ENCODE results near the gene TBRG1. TPM values are rescaled to one million over a fixed set of nuclear protein-coding genes. Genes with fewer than 3 reads are reported as not detected.

Gene TBRG1
- total and polyA plus RNA-seq, 2 experiments from 2014 or later: 27.6 to 43.1 TPM

- Histone ChIP-seq H2AFZ (no peak overlapping the region), H4K20me1 (ENCODE audit: insufficient read depth) (no peaks in the 10 kb centered on the region), H3F3A (ENCODE audit: insufficient read depth) (no peaks in the 10 kb centered on the region), H3K27ac (no peak overlapping the region), H3K9me2 (ENCODE audit: insufficient read depth) (no peaks in the 10 kb centered on the region), H3K79me2 (ENCODE audit: insufficient read depth) (no peaks in the 10 kb centered on the region), H3K9ac (no peak overlapping the region), H3K27me3 (replicated peaks; ENCODE audit: insufficient read depth) (no peaks in the 10 kb centered on the region), H3K4me2 (ENCODE audit: unreplicated experiment) (no peak overlapping the region), H3K4me3 (no peak overlapping the region), H3K4me1 (ENCODE audit: insufficient read depth) (no peaks in the 10 kb centered on the region), H3K9me3 (ENCODE audit: low read depth) (no peaks in the 10 kb centered on the region), H3K36me3 (ENCODE audit: low read depth) (no peaks in the 10 kb centered on the region)
- TF ChIP-seq EZH2phosphoT487 (IDR thresholded peaks at IDR 0.05; ENCODE audit: insufficient read depth, low read depth) (no peak), EZH2 (IDR thresholded peaks at IDR 0.05; ENCODE audit: insufficient read depth, poor library complexity, severe bottlenecking) (no peak)
- in situ Hi-C loops (cut with MboI): no loop called here
- WGBS, 2 experiments (ENCODE audit: low coverage in 1 of 2, low lambda C conversion rate in 2 of 2, missing lambda C conversion rate in 2 of 2): 58 to 64% methylated on average over 2 of the region's 2 CpGs
- DNase-seq: no peak
Measured at GRCh38 chr11:124610295-124610694, 12.4 kb upstream of the TBRG1 start.

DNA sequence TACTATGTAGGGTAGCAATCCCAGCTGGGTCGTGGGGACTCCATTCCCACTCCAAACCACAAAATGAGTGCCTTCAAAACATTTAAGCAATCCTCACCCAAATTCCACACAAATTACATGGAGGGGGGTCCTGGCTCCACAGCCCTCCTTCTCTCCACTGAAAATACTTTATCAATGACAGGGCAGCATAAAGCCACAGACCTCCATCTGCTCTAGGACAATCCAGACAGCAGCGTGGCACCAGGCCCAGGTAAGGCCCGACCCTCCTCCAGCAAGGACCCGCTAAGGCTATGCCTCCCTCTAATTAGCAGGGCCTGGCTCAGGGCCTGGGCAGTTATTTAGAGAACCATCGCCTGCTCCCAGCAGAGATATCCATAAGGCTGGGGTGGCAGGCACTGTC lies 11.6 kb upstream of the TBRG1 start, which contains the start of gene PANX3:
TSS of gene PANX3 (plus strand) at position 365 of the 400 bp plus-strand sequence. CDS start 129 bp downstream, outside the sequence.
- H3K9me3 ChIP-seq (ENCODE audit: low read depth): no peaks in the 10 kb centered on the region
- 44 to 51% methylated on average over 5 of the region's 5 CpGs for WGBS, 2 experiments (ENCODE audit: low coverage in 1 of 2, low lambda C conversion rate in 2 of 2, missing lambda C conversion rate in 2 of 2)
- in situ Hi-C loops (cut with MboI): no loop called here
- no peaks in the 10 kb centered on the region for H3K9me2 ChIP-seq (ENCODE audit: insufficient read depth)
- no peak for DNase-seq
- no peaks in the 10 kb centered on the region for H3K79me2 ChIP-seq (ENCODE audit: insufficient read depth)
- no peak within 1 kb of the TSS for H3K27ac ChIP-seq
- TF ChIP-seq EZH2phosphoT487 (IDR thresholded peaks at IDR 0.05; ENCODE audit: insufficient read depth, low read depth) (no peak), EZH2 (IDR thresholded peaks at IDR 0.05; ENCODE audit: insufficient read depth, poor library complexity, severe bottlenecking) (no peak)
- no peaks in the 10 kb centered on the region for H3F3A ChIP-seq (ENCODE audit: insufficient read depth)
- H3K36me3 ChIP-seq (ENCODE audit: low read depth): no peaks in the 10 kb centered on the region
- H3K4me2 ChIP-seq (ENCODE audit: unreplicated experiment): no peak within 1 kb of the TSS
- no peak within 1 kb of the TSS for H3K9ac ChIP-seq
- no peaks in the 10 kb centered on the region for H3K4me1 ChIP-seq (ENCODE audit: insufficient read depth)
- H4K20me1 ChIP-seq (ENCODE audit: insufficient read depth): no peaks in the 10 kb centered on the region
- no peaks in the 10 kb centered on the region for H3K27me3 ChIP-seq (replicated peaks; ENCODE audit: insufficient read depth)
- H3K4me3 ChIP-seq: no peak within 1 kb of the TSS
- no peak within 1 kb of the TSS for H2AFZ ChIP-seq

DNA sequence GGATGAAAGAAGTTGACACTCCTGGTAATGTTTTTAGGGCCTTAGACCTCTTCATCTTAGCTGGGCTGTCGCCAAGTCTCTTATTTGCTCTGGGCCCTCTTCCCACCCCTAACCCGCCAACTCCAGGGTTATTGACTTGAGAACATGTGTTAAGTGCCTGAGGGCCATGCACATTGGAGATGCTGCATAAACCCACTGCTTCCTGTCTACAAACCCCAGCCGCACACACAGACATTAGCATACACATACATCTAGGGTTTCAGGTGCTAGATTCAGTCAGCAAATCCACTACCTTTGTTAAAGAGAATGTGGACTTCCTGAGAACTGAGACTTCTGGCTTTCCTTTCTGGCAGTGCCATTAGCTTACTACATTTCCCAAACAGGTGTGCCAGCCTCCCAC lies 10.6 kb upstream of the TBRG1 start:
- no peaks in the 10 kb centered on the region for H3F3A ChIP-seq (ENCODE audit: insufficient read depth)
- no peaks in the 10 kb centered on the region for H4K20me1 ChIP-seq (ENCODE audit: insufficient read depth)
- H3K9ac ChIP-seq: no peak overlapping the region
- WGBS, 2 experiments (ENCODE audit: low coverage in 1 of 2, low lambda C conversion rate in 2 of 2, missing lambda C conversion rate in 2 of 2): 28 to 49% methylated on average over 3 of the region's 3 CpGs
- H3K79me2 ChIP-seq (ENCODE audit: insufficient read depth): no peaks in the 10 kb centered on the region
- H3K9me2 ChIP-seq (ENCODE audit: insufficient read depth): no peaks in the 10 kb centered on the region
- no peak overlapping the region for H3K4me2 ChIP-seq (ENCODE audit: unreplicated experiment)
- no peak overlapping the region for H3K4me3 ChIP-seq
- in situ Hi-C loops (cut with MboI): no loop called here
- no peak for DNase-seq
- TF ChIP-seq EZH2phosphoT487 (IDR thresholded peaks at IDR 0.05; ENCODE audit: insufficient read depth, low read depth) (no peak), EZH2 (IDR thresholded peaks at IDR 0.05; ENCODE audit: insufficient read depth, poor library complexity, severe bottlenecking) (no peak)
- no peak overlapping the region for H3K27ac ChIP-seq
- H3K36me3 ChIP-seq (ENCODE audit: low read depth): no peaks in the 10 kb centered on the region
- H3K4me1 ChIP-seq (ENCODE audit: insufficient read depth): no peaks in the 10 kb centered on the region
- H3K27me3 ChIP-seq (replicated peaks; ENCODE audit: insufficient read depth): 0 out of 2 replicates have a peak, but pooled peaks cover 1% of the 10 kb centered on the region
- H3K9me3 ChIP-seq (ENCODE audit: low read depth): no peaks in the 10 kb centered on the region
- no peak overlapping the region for H2AFZ ChIP-seq

- no peak overlapping the region for H3K27ac ChIP-seq
- no peak overlapping the region for H3K4me2 ChIP-seq (ENCODE audit: unreplicated experiment)
- in situ Hi-C loops (cut with MboI): no loop called here
- DNase-seq: peak; percentile 14
- no peak overlapping the region for H3K4me3 ChIP-seq
- H3K27me3 ChIP-seq (replicated peaks; ENCODE audit: insufficient read depth): peaks cover 8% of the 10 kb centered on the region; the same call in 1 of the 2 replicates
- no peak for TF ChIP-seq EZH2phosphoT487 (IDR thresholded peaks at IDR 0.05; ENCODE audit: insufficient read depth, low read depth)
- no peak for TF ChIP-seq EZH2 (IDR thresholded peaks at IDR 0.05; ENCODE audit: insufficient read depth, poor library complexity, severe bottlenecking)
- no peaks in the 10 kb centered on the region for H3K9me2 ChIP-seq (ENCODE audit: insufficient read depth)
- no peaks in the 10 kb centered on the region for H3K9me3 ChIP-seq (ENCODE audit: low read depth)
- H4K20me1 ChIP-seq (ENCODE audit: insufficient read depth): no peaks in the 10 kb centered on the region
- H3K4me1 ChIP-seq (ENCODE audit: insufficient read depth): no peaks in the 10 kb centered on the region
- H3K9ac ChIP-seq: no peak overlapping the region
- no peak overlapping the region for H2AFZ ChIP-seq
- H3K36me3 ChIP-seq (ENCODE audit: low read depth): no peaks in the 10 kb centered on the region
- 67 to 70% methylated on average over 10 of the region's 10 CpGs for WGBS, 2 experiments (ENCODE audit: low coverage in 1 of 2, low lambda C conversion rate in 2 of 2, missing lambda C conversion rate in 2 of 2)
- H3F3A ChIP-seq (ENCODE audit: insufficient read depth): no peaks in the 10 kb centered on the region
- no peaks in the 10 kb centered on the region for H3K79me2 ChIP-seq (ENCODE audit: insufficient read depth)
Measured at GRCh38 chr11:124612567-124613246, 10.0 kb upstream of the TBRG1 start.
